GM19438 (cell line): ENCODE results near the gene PDGFA.

ENCODE experiments used
- ATAC-seq: cut with Tn5 transposase; IDR thresholded peaks from one replicate; pipeline ENCODE4 v1.9.1; 2021; ENCODE audit warnings: low read depth; ENCODE audit not compliant: unreplicated experiment

Gene PDGFA

GRCh38 chr7:520503-521161 is 986 bp upstream of the PDGFA start:
- no peak for ATAC-seq

GRCh38 chr7:518630-519483 is 789 bp downstream of the PDGFA start:
- no peak for ATAC-seq

- no peak for ATAC-seq
Measured at GRCh38 chr7:517774-518629, 1.6 kb downstream of the PDGFA start.

DNA sequence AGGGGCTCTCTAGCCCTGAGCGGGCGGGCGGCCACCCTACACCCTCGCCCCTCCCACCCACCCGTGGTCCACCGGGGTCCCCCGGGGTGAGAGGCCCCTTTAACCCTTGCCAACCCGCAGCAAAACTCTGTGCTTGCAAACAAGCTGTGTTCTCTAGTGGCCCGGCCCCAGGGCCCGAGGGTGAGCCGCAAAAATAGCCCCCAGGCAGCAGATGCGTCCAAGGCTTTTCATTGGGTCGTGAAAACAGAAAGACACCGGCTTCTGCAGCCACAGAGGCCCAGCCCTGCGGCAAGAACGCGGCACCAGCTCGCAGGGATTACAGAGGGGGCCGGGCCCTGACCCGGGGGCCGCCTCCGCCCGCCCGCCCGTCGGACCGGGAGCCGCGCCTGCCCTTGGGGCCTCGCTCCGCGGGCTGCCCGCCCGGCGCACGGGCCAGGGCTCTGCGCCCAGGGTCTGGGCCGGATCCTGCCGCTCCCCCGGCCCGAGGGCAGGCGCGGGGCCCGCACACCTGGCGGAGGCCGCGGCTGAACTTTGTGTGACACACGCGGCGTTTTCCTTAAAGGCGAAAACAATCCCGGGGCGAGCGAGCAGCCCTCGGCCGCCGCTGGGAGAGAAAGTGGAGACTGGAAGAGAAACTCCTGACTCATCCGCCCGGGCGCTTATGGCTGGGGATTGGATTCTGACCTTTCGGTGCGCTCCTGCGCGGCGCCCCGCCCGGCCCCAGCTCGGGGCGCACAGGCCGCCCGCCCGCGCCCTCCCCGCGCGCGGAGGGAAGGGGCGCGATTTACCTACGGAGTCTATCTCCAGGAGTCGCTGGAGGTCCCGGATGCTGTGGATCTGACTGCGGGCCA is 2.8 kb downstream of the PDGFA start:
- no peak for ATAC-seq

- no peak for ATAC-seq
Measured at GRCh38 chr7:516216-516605, 3.4 kb downstream of the PDGFA start.

GRCh38 chr7:515628-516027 is 4.0 kb downstream of the PDGFA start:
- no peak for ATAC-seq

- ATAC-seq: no peak
Measured at GRCh38 chr7:514651-515598, 4.7 kb downstream of the PDGFA start.

- no peak for ATAC-seq
Measured at GRCh38 chr7:514242-514641, 5.4 kb downstream of the PDGFA start.

- no peak for ATAC-seq
Measured at GRCh38 chr7:513521-514166, 6.0 kb downstream of the PDGFA start.

GRCh38 chr7:512541-513311 is 6.9 kb downstream of the PDGFA start:
- ATAC-seq: no peak

- no peak for ATAC-seq
Measured at GRCh38 chr7:512146-512510, 7.5 kb downstream of the PDGFA start.

DNA sequence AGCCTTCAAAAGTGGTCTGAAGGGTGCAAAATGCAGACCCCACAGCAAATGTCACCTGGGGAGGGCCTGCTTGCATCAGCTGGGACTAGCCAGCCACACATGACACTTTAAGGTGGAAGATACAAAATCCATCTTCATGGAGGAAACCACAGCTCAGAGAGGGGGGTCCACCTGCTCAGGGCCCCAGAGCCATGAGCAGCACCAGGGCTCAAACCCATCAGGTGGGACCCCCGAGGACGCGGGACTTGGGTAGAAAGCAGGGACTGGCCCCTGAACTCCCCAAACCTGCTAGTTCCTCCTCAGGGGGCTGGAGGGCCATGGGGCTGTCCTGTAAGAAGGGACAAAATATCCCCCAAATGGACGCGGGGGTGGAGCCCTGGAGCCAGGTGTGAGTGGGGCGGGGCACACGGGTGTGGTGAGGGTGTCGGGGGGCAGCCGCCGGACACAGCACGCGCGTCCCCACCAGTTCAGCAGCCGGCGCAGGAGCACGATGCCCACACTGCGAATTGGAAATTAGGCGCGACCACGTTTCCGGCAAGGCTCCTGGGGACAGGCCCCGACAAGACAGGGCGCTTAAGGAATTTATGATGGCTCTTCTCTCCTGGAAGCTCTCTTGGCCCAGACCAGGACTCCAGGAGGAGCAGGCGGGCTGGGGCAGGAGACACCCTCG is 8.0 kb downstream of the PDGFA start:
- no peak for ATAC-seq

GRCh38 chr7:510782-511281 is 8.8 kb downstream of the PDGFA start:
- ATAC-seq: no peak

DNA sequence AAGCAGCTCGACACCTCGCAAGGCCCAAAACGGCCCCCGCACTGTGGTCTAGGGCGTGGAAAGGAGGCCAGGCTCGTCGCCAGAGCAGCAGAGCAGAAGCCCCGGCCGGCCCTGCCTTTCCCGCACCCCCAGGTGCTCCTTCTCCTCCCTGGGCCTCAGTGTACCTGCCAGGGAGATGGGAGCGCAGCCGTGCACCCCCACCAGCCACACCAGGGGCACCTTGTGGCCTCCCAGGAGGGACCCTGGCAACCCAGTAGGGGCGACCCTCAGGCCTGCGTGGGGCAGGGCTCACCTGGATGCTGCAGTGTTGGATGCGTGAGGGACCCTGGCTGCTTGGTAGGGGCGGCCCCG is 9.5 kb downstream of the PDGFA start:
- ATAC-seq: no peak

- no peak for ATAC-seq
Measured at GRCh38 chr7:509426-510130, 10.1 kb downstream of the PDGFA start.

DNA sequence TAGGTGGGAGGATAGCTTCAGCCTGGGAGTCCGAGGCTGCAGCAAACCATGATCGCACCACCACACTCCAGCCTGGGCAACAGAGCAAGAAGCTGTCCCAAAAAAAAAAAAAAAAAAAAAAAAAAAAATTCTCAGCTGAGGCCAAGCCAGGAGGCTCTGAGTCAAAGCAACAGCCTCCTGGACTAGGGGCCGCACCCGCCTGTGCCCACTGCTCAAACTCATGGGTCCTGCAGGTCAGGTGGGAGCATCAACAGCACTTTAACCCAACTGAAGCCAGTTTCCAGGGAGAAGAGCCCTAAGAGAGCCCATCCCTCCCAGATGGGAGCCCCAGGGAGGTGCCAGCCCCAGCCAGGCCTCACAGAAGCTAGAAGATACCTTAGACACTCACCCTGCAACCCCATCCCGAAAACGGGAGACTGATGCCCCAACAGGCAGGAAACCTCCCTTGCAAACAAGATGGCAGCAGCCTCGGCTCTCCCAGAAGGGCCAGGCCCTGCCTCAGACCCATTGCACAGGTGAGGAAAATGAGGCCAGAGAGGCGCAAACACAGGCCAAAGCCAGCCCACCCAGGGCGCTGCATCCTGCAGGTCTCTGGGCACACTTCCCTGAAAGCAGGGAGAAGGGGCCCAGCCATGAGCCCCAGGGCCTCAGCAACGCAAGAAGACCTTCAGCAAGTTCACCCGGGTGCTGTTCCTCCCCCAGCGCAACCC is 11.0 kb downstream of the PDGFA start:
- no peak for ATAC-seq
